CD4-positive, alpha-beta T cell (primary cell): ENCODE data around the gene SLC16A11. TPM values are rescaled to one million over a fixed set of nuclear protein-coding genes. Genes with fewer than 3 reads are reported as not detected.

Source experiments
- ATAC-seq: fragments of 200-7000 bp; cut with Tn5 transposase; one replicate; pipeline ENCODE4 v1.10.0; 2022; ENCODE audit warnings: mild to moderate bottlenecking; ENCODE audit not compliant: poor library complexity
- CTCF ChIA-PET: fragments of 350-600 bp; sonication (Branson Sonifier 250); formaldehyde crosslinking; loops from one replicate; lab custom pipeline; 2021; ENCODE audit warnings: antibody characterized with exemption, inconsistent platforms; lab: Charles Lee
- POLR2A ChIA-PET: fragments of 350-600 bp; sonication (Branson Sonifier 250); formaldehyde crosslinking; loops from one replicate; lab custom pipeline; 2021; ENCODE audit warnings: antibody characterized with exemption, inconsistent platforms; lab: Charles Lee
- DNase-seq, 14 experiments: peaks; one replicate each; pipeline ENCODE4 v3.0.0-alpha.2; 2013 to 2020; ENCODE audit warnings: mixed read lengths in 2 of 14
- H3K27ac ChIP-seq, 2 donors: one replicate each; pipeline versions ENCODE4 v1.5.1 to v1.7.0; 2013; ENCODE audit warnings: low read length in 2 of 2, low read depth in 1 of 2, mild to moderate bottlenecking in 1 of 2
- H3K27me3 ChIP-seq, 2 experiments: 1 replicate in 1 of 2; 2 replicates in 1 of 2; pipeline versions ENCODE4 v1.6.1 to v1.7.0; 2013; ENCODE audit warnings: low read length in 2 of 2, control low read depth in 1 of 2, mild to moderate bottlenecking in 1 of 2, moderate library complexity in 1 of 2; ENCODE audit not compliant: insufficient read depth in 2 of 2, control insufficient read depth in 1 of 2
- H3K36me3 ChIP-seq: one replicate; pipeline ENCODE4 v1.6.1; 2013; ENCODE audit warnings: low read length, control low read depth; ENCODE audit not compliant: insufficient read depth
- H3K4me1 ChIP-seq: one replicate; pipeline ENCODE4 v1.6.1; 2013; ENCODE audit warnings: low read length, control low read depth; ENCODE audit not compliant: insufficient read depth
- H3K4me3 ChIP-seq: one replicate; pipeline ENCODE4 v1.5.1; 2013; ENCODE audit warnings: mild to moderate bottlenecking, low read length, moderate library complexity
- H3K9me3 ChIP-seq, 2 experiments: 1 replicate in 1 of 2; 2 replicates in 1 of 2; pipeline versions ENCODE4 v1.6.1 to v1.7.0; 2013; ENCODE audit warnings: low read length in 2 of 2, mild to moderate bottlenecking in 2 of 2, control low read depth in 1 of 2, moderate library complexity in 1 of 2; ENCODE audit not compliant: control insufficient read depth in 1 of 2, insufficient read depth in 1 of 2
- H3K27ac Mint-ChIP-seq: one replicate; pipeline ENCODE4 v1.8.0; 2020; ENCODE audit warnings: mixed read lengths
- H3K27me3 Mint-ChIP-seq: one replicate; pipeline ENCODE4 v1.8.0; 2021; ENCODE audit warnings: mixed read lengths
- H3K36me3 Mint-ChIP-seq: one replicate; pipeline ENCODE4 v1.8.0; 2021; ENCODE audit warnings: low read depth, mixed read lengths
- H3K4me1 Mint-ChIP-seq: one replicate; pipeline ENCODE4 v1.8.0; 2021; ENCODE audit warnings: low read depth, mixed read lengths
- H3K4me3 Mint-ChIP-seq: one replicate; pipeline ENCODE4 v1.8.0; 2020; ENCODE audit warnings: mild to moderate bottlenecking, mixed read lengths
- H3K9me3 Mint-ChIP-seq: one replicate; pipeline ENCODE4 v1.8.0; 2020; ENCODE audit warnings: mixed read lengths
- CTCF ChIP-seq: fragments of 200-600 bp; IDR thresholded peaks from one replicate; pipeline ENCODE4 v1.8.0; 2022; ENCODE audit warnings: antibody characterized with exemption, mild to moderate bottlenecking
- intact Hi-C, 2 experiments: fragments of 100-400 bp; cut with DNase I in 1 of 2; cut with micrococcal nuclease in 1 of 2; formaldehyde crosslinking; loops; one replicate each; pipeline versions ENCODE4 v1.15.1 to v1.9.0; 2023 to 2025; cut with DNase I, micrococcal nuclease
- total RNA-seq, 174 experiments: library from RNA in 2 of 174; stranded (reverse) in 2 of 174; gene quantifications; one replicate each; pipeline ENCODE4 v1.2.3 and lab custom pipeline; 2021 to 2026

The SLC16A11 gene
- total RNA-seq, 2 experiments from 2014 or later: 1.1 to 1.4 TPM

- Histone ChIP-seq H3K9me3 (no peaks in the 10 kb centered on the region), H3K27me3 (no peaks in the 10 kb centered on the region), H3K4me3 (no peak overlapping the region), H3K4me1 (peaks cover 48% of the 10 kb centered on the region), H3K27ac (no peak overlapping the region), H3K36me3 (no peaks in the 10 kb centered on the region)
- Mint-ChIP-seq H3K4me3 (no peak overlapping the region), H3K36me3 (no peaks in the 10 kb centered on the region), H3K9me3 (no peaks in the 10 kb centered on the region), H3K27me3 (peaks cover 11% of the 10 kb centered on the region), H3K4me1 (peaks cover 50% of the 10 kb centered on the region), H3K27ac (no peak overlapping the region)
- ChIA-PET CTCF (no interaction called here), POLR2A (interaction anchor here (1.2 to 8.1 kb wide), 2 partner anchors 8 to 18 kb away, joined by 4 to 62 read pairs; partner anchors contain the start of gene SLC16A13)
- no peak for ATAC-seq
- TF ChIP-seq CTCF: no peak
- intact Hi-C loops: no loop called here
- DNase-seq: no peak
Measured at GRCh38 chr17:7027335-7027734, 16.6 kb downstream of the SLC16A11 start.

GRCh38 chr17:7026471-7027115, 17.3 kb downstream of the SLC16A11 start:
- POLR2A ChIA-PET: interaction anchor here (8.1 kb wide), 1 partner anchor 9 kb away, joined by 62 read pairs; the partner anchor contains the start of gene SLC16A13
- CTCF ChIA-PET: no interaction called here
- H3K27ac ChIP-seq: no peak overlapping the region
- Mint-ChIP-seq H3K4me1 (peaks cover 55% of the 10 kb centered on the region), H3K9me3 (no peaks in the 10 kb centered on the region), H3K36me3 (no peaks in the 10 kb centered on the region), H3K4me3 (no peak overlapping the region), H3K27me3 (peaks cover 11% of the 10 kb centered on the region), H3K27ac (no peak overlapping the region)
- H3K4me1 ChIP-seq: peaks cover 48% of the 10 kb centered on the region
- no peaks in the 10 kb centered on the region for H3K36me3 ChIP-seq
- no peak for ATAC-seq
- no peaks in the 10 kb centered on the region for H3K27me3 ChIP-seq
- H3K4me3 ChIP-seq: no peak overlapping the region
- no peak for DNase-seq
- no peak for TF ChIP-seq CTCF
- H3K9me3 ChIP-seq: no peaks in the 10 kb centered on the region
- intact Hi-C loops: no loop called here

DNA sequence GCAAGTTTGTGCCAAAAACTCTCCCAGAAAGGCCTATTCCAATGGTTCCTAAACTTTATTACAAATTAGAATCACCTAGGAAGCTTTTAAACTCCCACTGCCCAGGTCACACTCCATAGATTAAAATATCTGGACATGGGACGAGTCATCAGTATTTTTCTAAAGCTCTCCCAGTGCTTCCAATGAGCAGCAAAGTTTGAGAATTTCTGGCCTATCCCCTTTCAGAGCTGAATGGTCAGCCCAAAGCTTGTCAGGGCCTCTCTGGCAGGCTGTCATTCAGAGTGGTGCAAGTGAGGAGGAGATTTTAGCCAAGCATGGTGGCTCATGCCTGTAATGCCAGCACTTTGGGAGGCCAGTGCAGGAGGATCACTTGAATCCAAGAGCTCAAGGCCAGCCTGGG, 18.6 kb downstream of the SLC16A11 start:
- Histone ChIP-seq H3K36me3 (no peaks in the 10 kb centered on the region), H3K4me1 (peaks cover 49% of the 10 kb centered on the region), H3K4me3 (no peak overlapping the region), H3K27ac (no peak overlapping the region), H3K9me3 (no peaks in the 10 kb centered on the region), H3K27me3 (no peaks in the 10 kb centered on the region)
- ChIA-PET POLR2A (interaction anchor here (8.1 kb wide), 1 partner anchor 10 kb away, joined by 62 read pairs; the partner anchor contains the start of gene SLC16A13), CTCF (interaction anchor here (0.6 to 1.8 kb wide), 2 partner anchors 14 to 114 kb away, joined by 4 to 7 read pairs; no protein-coding TSS in a partner anchor)
- Mint-ChIP-seq H3K9me3 (no peaks in the 10 kb centered on the region), H3K27me3 (peaks cover 11% of the 10 kb centered on the region), H3K4me1 (peaks cover 59% of the 10 kb centered on the region), H3K4me3 (no peak overlapping the region), H3K27ac (no peak overlapping the region), H3K36me3 (no peaks in the 10 kb centered on the region)
- intact Hi-C loops: no loop called here
- DNase-seq: no peak
- no peak for ATAC-seq
- no peak for TF ChIP-seq CTCF
